Kidney (tissue), 14 donors: ENCODE data around the gene CLCNKA. TPM values are rescaled to one million over a fixed set of nuclear protein-coding genes. Genes with fewer than 3 reads are reported as not detected.
A peak's percentile ranks its signal among the peaks of the same experiment; 100 is the strongest.

Source experiments
- DNase-seq, 5 donors: peaks; one replicate each; pipeline ENCODE4 v3.0.0-alpha.2; 2013 to 2020
- FAIRE-seq: peaks from 2 replicates; lab custom pipeline; 2012; peaks lifted over from hg19 to GRCh38; lab: Jason Lieb, UNC
- H3K27ac ChIP-seq, 2 donors: one replicate each; pipeline ENCODE4 v1.7.0; 2013; ENCODE audit warnings: low read depth in 2 of 2, low read length in 2 of 2, inconsistent platforms in 1 of 2
- H3K27me3 ChIP-seq: one replicate; pipeline ENCODE4 v1.7.1; 2013; ENCODE audit warnings: low read length, inconsistent platforms; ENCODE audit not compliant: control insufficient read depth, insufficient read depth
- H3K36me3 ChIP-seq, 3 donors: one replicate each; pipeline versions ENCODE4 v1.7.0 to v1.7.1; 2013; ENCODE audit warnings: low read length in 3 of 3, control low read depth in 1 of 3, inconsistent platforms in 1 of 3; ENCODE audit not compliant: insufficient read depth in 3 of 3, control insufficient read depth in 2 of 3
- H3K4me1 ChIP-seq, 3 donors: one replicate each; pipeline versions ENCODE4 v1.7.0 to v1.7.1; 2013; ENCODE audit warnings: low read length in 3 of 3, inconsistent platforms in 1 of 3, low read depth in 1 of 3; ENCODE audit not compliant: control insufficient read depth in 2 of 3, insufficient read depth in 2 of 3
- H3K4me3 ChIP-seq, 3 donors: one replicate each; pipeline versions ENCODE4 v1.7.0 to v1.8.1; 2013; ENCODE audit warnings: low read length in 3 of 3, control low read depth in 1 of 3, inconsistent platforms in 1 of 3
- H3K9ac ChIP-seq, 3 donors: one replicate each; pipeline versions ENCODE4 v1.7.0 to v1.7.1; 2013; ENCODE audit warnings: low read length in 3 of 3, control low read depth in 1 of 3, inconsistent platforms in 1 of 3
- H3K9me3 ChIP-seq, 3 donors: one replicate each; pipeline versions ENCODE4 v1.7.0 to v1.7.1; 2013; ENCODE audit warnings: low read length in 3 of 3, control low read depth in 1 of 3, inconsistent platforms in 1 of 3; ENCODE audit not compliant: control insufficient read depth in 2 of 3, insufficient read depth in 1 of 3
- intact Hi-C: fragments of 100-400 bp; cut with DNase I; formaldehyde crosslinking; loops from one replicate; pipeline ENCODE4 v1.11.1; 2022
- polyA plus RNA-seq: library from polyadenylated mRNA; stranded (reverse); fragments of 350-450 nt; fragmentation: Illumina TruSeq; extraction: RNeasy Lipid Tissue Mini Kit (QIAGEN cat#74804); gene quantifications from one replicate; pipeline ENCODE4 v1.2.3, GENCODE V29; 2014; ENCODE audit warnings: low read depth, low replicate concordance; ENCODE audit not compliant: insufficient read depth
- total RNA-seq: library from RNA; stranded (reverse); fragmentation: NEBNext Ultra II Directional; extraction: Animal tissue kit (Norgen Biotek cat#: 25700); gene quantifications from one replicate; pipeline ENCODE4 v1.2.1, GENCODE V29; 2021
- TF ChIP-seq, protein P1 (sequence below): IDR thresholded peaks from 3 replicates; pipeline ENCODE4 v1.5.1; 2012; ENCODE audit warnings: mild to moderate bottlenecking, moderate library complexity, borderline replicate concordance; ENCODE audit not compliant: insufficient read depth; ENCODE audit errors: extremely low read depth
- donor health status: control.
- donor health status: control.
- donor health status: control.
- donor health status: control.
- donor health status: control.
- donor health status: DM: yes; HTN: yes; CAD: no.
- donor health status: Normal renal cell carcinoma (clear cell type).

Gene CLCNKA
- total and polyA plus RNA-seq, 2 donors from 2014 or later = 7.8 to 187 TPM

DNA sequence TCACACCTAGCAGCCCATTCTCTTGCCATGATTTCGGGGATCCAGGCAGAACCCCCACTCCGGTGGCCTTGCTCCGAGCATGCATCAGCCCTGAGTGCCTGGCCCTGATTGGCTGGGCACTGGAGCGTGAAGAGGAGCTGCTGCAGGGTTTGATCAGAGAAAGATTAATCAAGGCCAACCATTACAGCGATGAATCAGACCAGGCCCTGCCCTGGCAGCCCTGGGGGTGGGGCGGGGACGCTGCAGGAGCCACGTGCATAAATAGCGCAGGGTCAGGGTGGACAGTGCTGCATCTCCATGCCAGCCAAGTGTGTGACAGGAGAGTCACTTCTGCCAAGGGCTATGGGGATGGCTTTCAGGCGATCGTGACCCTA is 55.0 kb downstream of the CLCNKA start:
- Histone ChIP-seq H3K36me3 (no peaks in the 10 kb centered on the region), H3K4me3 (no peak overlapping the region), H3K4me1 (peaks cover 0 to 15% (median 6%) of the 10 kb centered on the region in 3 donors), H3K9ac (peak overlapping the region in 1 of 3 donors; percentile 12), H3K27me3 (no peaks in the 10 kb centered on the region), H3K9me3 (no peaks in the 10 kb centered on the region), H3K27ac (no peak overlapping the region)
- TF ChIP-seq, protein P1, sequence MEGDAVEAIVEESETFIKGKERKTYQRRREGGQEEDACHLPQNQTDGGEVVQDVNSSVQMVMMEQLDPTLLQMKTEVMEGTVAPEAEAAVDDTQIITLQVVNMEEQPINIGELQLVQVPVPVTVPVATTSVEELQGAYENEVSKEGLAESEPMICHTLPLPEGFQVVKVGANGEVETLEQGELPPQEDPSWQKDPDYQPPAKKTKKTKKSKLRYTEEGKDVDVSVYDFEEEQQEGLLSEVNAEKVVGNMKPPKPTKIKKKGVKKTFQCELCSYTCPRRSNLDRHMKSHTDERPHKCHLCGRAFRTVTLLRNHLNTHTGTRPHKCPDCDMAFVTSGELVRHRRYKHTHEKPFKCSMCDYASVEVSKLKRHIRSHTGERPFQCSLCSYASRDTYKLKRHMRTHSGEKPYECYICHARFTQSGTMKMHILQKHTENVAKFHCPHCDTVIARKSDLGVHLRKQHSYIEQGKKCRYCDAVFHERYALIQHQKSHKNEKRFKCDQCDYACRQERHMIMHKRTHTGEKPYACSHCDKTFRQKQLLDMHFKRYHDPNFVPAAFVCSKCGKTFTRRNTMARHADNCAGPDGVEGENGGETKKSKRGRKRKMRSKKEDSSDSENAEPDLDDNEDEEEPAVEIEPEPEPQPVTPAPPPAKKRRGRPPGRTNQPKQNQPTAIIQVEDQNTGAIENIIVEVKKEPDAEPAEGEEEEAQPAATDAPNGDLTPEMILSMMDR = no peak
- DNase-seq = peak in 1 of 5 donors; percentile 53
- no peak for FAIRE-seq
- intact Hi-C loops = loop anchor here (5.0 kb wide), 1 partner anchor 110 kb away; no protein-coding TSS in a partner anchor

DNA sequence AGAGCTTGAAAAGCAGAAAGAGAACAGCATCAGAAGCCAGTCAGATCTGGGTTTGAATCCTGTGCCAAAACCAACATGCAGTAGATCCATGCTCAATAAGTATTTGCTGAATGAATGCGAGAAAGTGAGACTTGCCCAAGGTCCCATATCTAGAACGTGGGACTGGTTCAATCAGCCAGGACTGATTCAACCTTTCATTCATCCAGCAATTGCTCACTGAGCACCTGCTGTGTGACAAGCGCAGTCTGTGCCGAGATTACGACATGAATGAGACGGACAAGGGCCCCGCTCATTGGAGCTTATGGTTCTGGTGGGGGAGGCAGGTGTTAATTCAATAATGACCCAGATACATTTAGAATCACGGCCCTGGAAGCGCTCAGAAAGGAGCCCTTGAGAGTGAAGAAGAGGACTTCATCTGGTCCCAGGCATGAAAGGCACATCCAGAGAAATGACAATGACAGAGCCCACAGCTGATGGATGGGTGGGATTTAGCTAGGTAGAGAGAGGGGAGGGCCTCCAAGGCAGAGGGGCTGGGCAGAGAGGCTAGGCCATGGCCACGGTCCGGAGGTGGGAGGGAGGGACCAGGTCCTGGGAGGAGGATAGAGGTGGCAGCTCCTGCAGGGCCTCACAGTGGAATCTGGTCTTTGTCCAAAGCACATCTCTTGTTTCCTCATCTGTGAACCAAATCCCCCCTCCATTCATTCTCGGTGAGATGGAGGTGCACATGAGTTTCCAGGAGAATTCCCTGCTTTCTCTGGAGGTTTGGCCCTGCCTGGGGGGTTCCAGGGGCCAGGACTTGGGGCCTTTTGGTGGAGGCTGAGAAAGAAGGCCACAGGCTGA is 55.8 kb downstream of the CLCNKA start:
- H3K4me3 ChIP-seq = no peak overlapping the region
- H3K27ac ChIP-seq = no peak overlapping the region
- intact Hi-C loops = loop anchor here (5.0 kb wide), 1 partner anchor 110 kb away; no protein-coding TSS in a partner anchor
- H3K9me3 ChIP-seq = no peaks in the 10 kb centered on the region
- peaks cover 0 to 15% (median 6%) of the 10 kb centered on the region in 3 donors for H3K4me1 ChIP-seq
- no peak for DNase-seq
- H3K27me3 ChIP-seq = no peaks in the 10 kb centered on the region
- FAIRE-seq = no peak
- no peaks in the 10 kb centered on the region for H3K36me3 ChIP-seq
- H3K9ac ChIP-seq = peak overlapping the region in 1 of 3 donors; percentile 12
- TF ChIP-seq, protein P1 = no peak

GRCh38 chr1:16078925-16079656 is 57.3 kb downstream of the CLCNKA start:
- no peak overlapping the region for H3K27ac ChIP-seq
- H3K4me3 ChIP-seq = peak overlapping the region in 1 of 3 donors; percentile 14
- peaks cover 0 to 12% (median 6%) of the 10 kb centered on the region in 3 donors for H3K4me1 ChIP-seq
- TF ChIP-seq, protein P1 = peak; percentile 91
- H3K36me3 ChIP-seq = no peaks in the 10 kb centered on the region
- peak overlapping the region in 1 of 3 donors; percentile 40 for H3K9ac ChIP-seq
- FAIRE-seq (no peak), DNase-seq (peak; percentile 86 to 90 (median 89))
- intact Hi-C loops = loop anchor here (5.0 kb wide), 1 partner anchor 108 kb away; no protein-coding TSS in a partner anchor
- no peaks in the 10 kb centered on the region for H3K9me3 ChIP-seq
- no peaks in the 10 kb centered on the region for H3K27me3 ChIP-seq
